OCI-LY3 (cell line): ENCODE data around the gene ROR2.

Experiments used
- H2AFZ ChIP-seq: fragments of 200-600, 300-600 bp; shearing (Covaris generic); 2 replicates; pipeline ENCODE4 v1.6.0; 2014; ENCODE audit warnings: antibody characterized with exemption, low read depth, low read length
- H3K27ac ChIP-seq: fragments of 200-600, 300-600 bp; sonication (generic); 2 replicates; pipeline ENCODE4 v1.5.1; 2014; ENCODE audit warnings: mild to moderate bottlenecking, low read length, moderate library complexity, mixed read lengths
- H3K27me3 ChIP-seq: fragments of 200-600, 300-600 bp; sonication (generic); 2 replicates; pipeline ENCODE4 v1.6.1; 2014; ENCODE audit warnings: low read depth, low read length, mixed read lengths
- H3K36me3 ChIP-seq: fragments of 200-600, 300-600 bp; sonication (generic); replicated peaks from 2 replicates; pipeline ENCODE3; 2014; ENCODE audit warnings: low read depth, low read length, mixed read lengths
- H3K4me1 ChIP-seq: fragments of 300-600, 200-600 bp; sonication (generic); 2 replicates; pipeline ENCODE4 v1.6.1; 2014; ENCODE audit warnings: low read length, mixed read lengths
- H3K4me2 ChIP-seq: fragments of 200-600, 300-600 bp; sonication (generic); 2 replicates; pipeline ENCODE4 v1.6.1; 2014; ENCODE audit warnings: low read length, mixed read lengths
- H3K4me3 ChIP-seq: fragments of 300-600, 200-600 bp; sonication (generic); 2 replicates; pipeline ENCODE4 v1.5.1; 2014; ENCODE audit warnings: antibody characterized with exemption, mild to moderate bottlenecking, low read length, moderate library complexity
- H3K79me2 ChIP-seq: fragments of 300-600, 200-600 bp; shearing (Covaris generic); 2 replicates; pipeline ENCODE4 v1.6.1; 2014; ENCODE audit warnings: mild to moderate bottlenecking, low read length, mixed read lengths
- H3K9ac ChIP-seq: fragments of 300-600, 200-600 bp; shearing (Covaris generic); 2 replicates; pipeline ENCODE4 v1.6.0; 2014; ENCODE audit warnings: mild to moderate bottlenecking, low read length, moderate library complexity
- H3K9me3 ChIP-seq: fragments of 200-600, 300-600 bp; shearing (Covaris generic); 2 replicates; pipeline ENCODE4 v1.6.1; 2014; ENCODE audit warnings: low read length, mixed read lengths; ENCODE audit not compliant: insufficient read depth
- H4K20me1 ChIP-seq: fragments of 200-600, 300-600 bp; sonication (generic); 2 replicates; pipeline ENCODE4 v1.6.1; 2016; ENCODE audit warnings: low read length, mixed read lengths; ENCODE audit not compliant: insufficient read depth
- EZH2phosphoT487 ChIP-seq: fragments of 200-600 bp; shearing (Covaris generic); IDR thresholded peaks from 2 replicates; pipeline ENCODE4 v1.6.1; 2018; ENCODE audit warnings: antibody characterized with exemption, mixed run types, low read depth
- TF ChIP-seq, protein P1 (sequence below): fragments of 200-600, 300-600 bp; sonication (generic); IDR thresholded peaks from 2 replicates; pipeline ENCODE4 v1.5.1; 2014; ENCODE audit warnings: antibody characterized with exemption, low read length, low read depth

Gene ROR2

DNA sequence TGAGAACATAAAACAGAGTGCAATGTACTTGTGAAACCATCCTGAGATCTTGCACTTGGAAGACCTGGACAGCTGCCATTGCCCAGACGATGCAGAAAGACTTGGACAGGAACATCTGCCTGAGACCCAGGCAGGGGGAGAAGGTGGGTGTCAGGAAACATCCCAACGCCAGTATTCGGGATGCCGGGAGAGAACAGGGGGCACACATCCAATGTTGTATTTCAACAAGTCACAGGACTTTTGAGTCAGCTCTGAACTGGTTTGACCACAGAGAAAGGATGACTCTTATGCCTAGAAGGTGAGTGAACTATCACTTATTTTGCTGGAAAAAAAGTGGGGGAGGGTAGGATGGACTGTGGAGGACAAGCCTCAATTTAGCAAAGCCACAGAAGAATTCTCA is 124.6 kb downstream of the ROR2 start:
- no peaks in the 10 kb centered on the region for H3K79me2 ChIP-seq
- H3K27ac ChIP-seq, result no peak overlapping the region
- no peak overlapping the region for H2AFZ ChIP-seq

DNA sequence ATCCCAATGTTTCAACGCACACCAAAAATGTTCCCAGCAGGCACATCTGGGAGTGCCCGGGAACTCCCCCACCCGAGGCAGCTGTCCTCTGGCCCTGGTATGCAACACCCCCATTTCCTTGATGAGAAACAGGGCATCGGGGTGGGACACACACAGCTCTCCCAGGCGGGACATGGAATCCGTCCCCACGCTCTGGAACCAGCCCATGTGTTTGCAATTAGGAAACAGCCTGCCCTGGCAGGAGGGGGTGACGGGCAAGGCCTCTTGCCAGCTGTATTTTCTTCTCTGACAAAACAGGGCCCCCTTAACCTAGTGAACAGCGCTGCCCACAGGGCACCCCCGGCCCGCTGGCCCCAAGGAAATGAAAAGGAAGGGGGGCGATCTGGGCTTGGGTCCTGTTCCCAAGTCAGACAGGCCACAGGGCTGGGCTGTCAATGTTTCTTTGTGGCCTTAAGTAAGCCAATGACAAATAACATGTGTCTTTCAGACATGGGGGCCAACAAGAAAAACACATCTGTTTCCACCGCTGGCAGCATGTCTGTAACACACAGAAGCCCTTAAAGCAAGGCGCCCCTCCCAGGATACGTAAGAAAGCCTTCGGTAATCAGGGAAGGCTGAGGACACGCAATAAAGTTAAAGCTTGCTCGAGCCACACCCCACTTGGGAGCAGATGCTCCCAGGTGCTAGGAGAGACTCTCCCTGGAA is 125.3 kb downstream of the ROR2 start:
- no peak for TF ChIP-seq EZH2phosphoT487
- TF ChIP-seq, protein P1, sequence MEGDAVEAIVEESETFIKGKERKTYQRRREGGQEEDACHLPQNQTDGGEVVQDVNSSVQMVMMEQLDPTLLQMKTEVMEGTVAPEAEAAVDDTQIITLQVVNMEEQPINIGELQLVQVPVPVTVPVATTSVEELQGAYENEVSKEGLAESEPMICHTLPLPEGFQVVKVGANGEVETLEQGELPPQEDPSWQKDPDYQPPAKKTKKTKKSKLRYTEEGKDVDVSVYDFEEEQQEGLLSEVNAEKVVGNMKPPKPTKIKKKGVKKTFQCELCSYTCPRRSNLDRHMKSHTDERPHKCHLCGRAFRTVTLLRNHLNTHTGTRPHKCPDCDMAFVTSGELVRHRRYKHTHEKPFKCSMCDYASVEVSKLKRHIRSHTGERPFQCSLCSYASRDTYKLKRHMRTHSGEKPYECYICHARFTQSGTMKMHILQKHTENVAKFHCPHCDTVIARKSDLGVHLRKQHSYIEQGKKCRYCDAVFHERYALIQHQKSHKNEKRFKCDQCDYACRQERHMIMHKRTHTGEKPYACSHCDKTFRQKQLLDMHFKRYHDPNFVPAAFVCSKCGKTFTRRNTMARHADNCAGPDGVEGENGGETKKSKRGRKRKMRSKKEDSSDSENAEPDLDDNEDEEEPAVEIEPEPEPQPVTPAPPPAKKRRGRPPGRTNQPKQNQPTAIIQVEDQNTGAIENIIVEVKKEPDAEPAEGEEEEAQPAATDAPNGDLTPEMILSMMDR, result no peak
- no peak overlapping the region for H3K4me3 ChIP-seq
- H3K27ac ChIP-seq, result no peak overlapping the region
- no peak overlapping the region for H2AFZ ChIP-seq
- no peaks in the 10 kb centered on the region for H3K36me3 ChIP-seq
- no peak overlapping the region for H3K9ac ChIP-seq
- no peaks in the 10 kb centered on the region for H3K4me1 ChIP-seq
- no peak overlapping the region for H3K4me2 ChIP-seq
- H3K27me3 ChIP-seq, result peaks cover 36% of the 10 kb centered on the region
- H4K20me1 ChIP-seq, result no peaks in the 10 kb centered on the region
- no peaks in the 10 kb centered on the region for H3K9me3 ChIP-seq
- H3K79me2 ChIP-seq, result no peaks in the 10 kb centered on the region

More for the DNA sequence above, 124.6 kb downstream of the ROR2 start:
- Histone ChIP-seq H3K9me3 (no peaks in the 10 kb centered on the region), H3K27me3 (peaks cover 29% of the 10 kb centered on the region), H3K36me3 (no peaks in the 10 kb centered on the region), H3K4me1 (no peaks in the 10 kb centered on the region), H4K20me1 (no peaks in the 10 kb centered on the region), H3K9ac (no peak overlapping the region), H3K4me2 (no peak overlapping the region), H3K4me3 (no peak overlapping the region)
- no peak for TF ChIP-seq EZH2phosphoT487
- TF ChIP-seq, protein P1, result no peak

DNA sequence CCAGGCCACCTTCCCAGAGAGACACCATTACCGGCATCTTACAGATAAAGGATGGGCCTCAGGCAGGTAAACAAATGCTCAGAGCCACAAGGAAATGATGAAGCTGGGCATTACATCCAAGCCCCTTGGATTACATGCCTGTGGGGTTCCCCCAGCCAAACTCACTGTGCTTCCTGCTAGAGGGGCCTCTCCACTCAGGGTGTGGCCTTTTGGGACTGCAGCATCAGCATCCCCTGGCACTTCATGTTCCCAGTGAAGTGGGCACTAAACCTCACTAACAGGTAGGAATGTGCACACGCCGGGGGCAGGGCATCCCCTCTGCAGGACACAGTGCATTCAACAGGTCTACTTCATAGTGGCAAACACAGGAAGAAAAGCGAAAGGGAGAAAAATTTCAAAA is 125.9 kb downstream of the ROR2 start:
- TF ChIP-seq EZH2phosphoT487, result no peak
- TF ChIP-seq, protein P1, result no peak
- H3K27ac ChIP-seq, result no peak overlapping the region
- no peak overlapping the region for H3K4me2 ChIP-seq
- H3K27me3 ChIP-seq, result peaks cover 42% of the 10 kb centered on the region
- no peak overlapping the region for H3K9ac ChIP-seq
- no peak overlapping the region for H2AFZ ChIP-seq
- H4K20me1 ChIP-seq, result no peaks in the 10 kb centered on the region
- H3K36me3 ChIP-seq, result no peaks in the 10 kb centered on the region
- no peaks in the 10 kb centered on the region for H3K9me3 ChIP-seq
- no peak overlapping the region for H3K4me3 ChIP-seq
- no peaks in the 10 kb centered on the region for H3K4me1 ChIP-seq
- no peaks in the 10 kb centered on the region for H3K79me2 ChIP-seq

DNA sequence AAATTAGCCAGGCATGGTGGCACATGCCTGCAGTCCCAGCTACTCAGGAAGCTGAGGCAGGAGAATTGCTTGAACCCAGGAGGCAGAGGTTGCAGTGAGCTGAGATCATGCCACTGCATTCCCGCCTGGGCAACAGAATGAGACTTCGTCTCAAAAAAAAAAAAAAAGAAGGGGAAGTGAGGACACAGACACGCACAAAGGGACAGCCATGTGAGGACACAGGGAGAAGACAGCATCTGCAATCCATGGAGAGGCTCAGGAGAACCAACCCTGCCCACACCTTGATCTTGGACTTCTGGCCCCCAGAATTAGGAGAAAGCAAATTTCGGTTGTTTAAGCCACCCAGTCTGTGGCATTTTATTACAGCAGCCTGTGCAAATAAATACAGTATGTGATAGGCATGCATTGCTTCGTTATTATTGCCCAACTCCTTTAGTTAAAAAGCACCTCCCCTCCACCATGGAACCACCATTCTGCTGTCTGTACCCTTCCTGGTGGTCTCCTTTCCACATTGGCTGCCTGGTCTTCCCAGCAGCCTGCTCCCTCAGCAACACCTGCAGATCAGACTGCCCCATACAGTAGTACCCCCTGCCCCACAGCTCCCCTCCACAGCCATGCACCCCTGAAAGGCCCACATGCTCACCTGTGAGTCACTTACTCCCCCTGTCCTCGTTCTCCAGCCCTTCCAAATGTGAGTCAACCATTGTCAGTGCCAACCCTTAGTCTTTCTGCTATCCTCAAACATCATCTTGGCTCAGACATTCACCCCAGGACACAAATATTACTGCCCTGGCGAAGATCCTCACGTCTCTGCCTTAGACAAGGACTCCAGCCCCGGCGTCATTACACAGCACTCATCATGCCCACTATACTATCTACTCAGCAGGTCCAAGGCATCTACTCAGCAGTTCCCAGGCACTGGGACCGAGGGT is 128.8 kb downstream of the ROR2 start:
- H3K9ac ChIP-seq, result no peak overlapping the region

More for the DNA sequence above, 128.8 kb downstream of the ROR2 start:
- TF ChIP-seq EZH2phosphoT487, result no peak
- TF ChIP-seq, protein P1, result no peak
- Histone ChIP-seq H3K79me2 (no peaks in the 10 kb centered on the region), H3K4me2 (no peak overlapping the region), H4K20me1 (no peaks in the 10 kb centered on the region), H2AFZ (no peak overlapping the region), H3K27ac (no peak overlapping the region), H3K4me3 (no peak overlapping the region), H3K36me3 (no peaks in the 10 kb centered on the region), H3K27me3 (peaks cover 37% of the 10 kb centered on the region), H3K4me1 (no peaks in the 10 kb centered on the region), H3K9me3 (no peaks in the 10 kb centered on the region)
